ENCODE measurements around the gene GKN2. TPM values are rescaled to one million over a fixed set of nuclear protein-coding genes. Genes with fewer than 3 reads are reported as not detected.

GKN2 gene
- total RNA-seq, 2 experiments from 2014 or later, result not detected

DNA sequence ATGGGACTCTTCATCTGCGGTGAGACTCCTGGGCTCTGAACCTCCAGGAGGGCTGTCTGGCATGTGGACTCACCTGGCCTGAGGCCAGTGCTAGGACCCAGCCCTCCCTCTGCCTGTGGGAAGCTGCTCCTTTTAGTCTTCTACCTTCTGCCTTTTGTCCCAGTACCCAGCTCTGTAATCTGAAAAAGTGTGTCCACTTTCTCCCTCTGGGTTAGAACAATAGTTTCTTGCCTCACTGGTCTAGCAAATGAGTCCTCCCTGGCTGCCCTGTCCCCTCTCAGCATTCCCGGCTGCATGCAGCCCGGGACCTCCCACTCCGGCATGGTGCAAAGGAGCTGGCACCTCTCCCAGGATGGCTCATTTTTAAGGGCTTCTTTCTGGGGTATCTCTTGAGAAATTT is 25.9 kb downstream of the GKN2 start:
- CTCF ChIA-PET, result interaction anchor here (0.7 to 4.6 kb wide), 12 partner anchors 13 to 461 kb away, joined by 3 to 69 read pairs (median 21); partner anchors contain the start of genes APLF and FBXO48
- no peaks in the 10 kb centered on the region for H3K36me3 Mint-ChIP-seq
- H3K9me3 Mint-ChIP-seq (ENCODE audit: low read depth), result no peaks in the 10 kb centered on the region
- H3K4me3 Mint-ChIP-seq, result no peak overlapping the region
- ATAC-seq, result no peak
- H3K27me3 Mint-ChIP-seq, result peaks cover 36% of the 10 kb centered on the region
- DNase-seq, result no peak
- peaks cover 4% of the 10 kb centered on the region for H3K4me1 Mint-ChIP-seq
- H3K27ac Mint-ChIP-seq, result no peak overlapping the region

GRCh38 chr2:68925295-68925896 is 27.3 kb downstream of the GKN2 start:
- Mint-ChIP-seq H3K36me3 (no peaks in the 10 kb centered on the region), H3K27ac (no peak overlapping the region), H3K4me3 (no peak overlapping the region), H3K4me1 (peaks cover 4% of the 10 kb centered on the region), H3K27me3 (peaks cover 30% of the 10 kb centered on the region), H3K9me3 (ENCODE audit: low read depth) (no peaks in the 10 kb centered on the region)
- DNase-seq (peak; percentile 70), ATAC-seq (peak; percentile 85)
- CTCF ChIA-PET, result interaction anchor here (0.7 to 4.6 kb wide), 55 partner anchors 8 to 467 kb away, joined by 3 to 69 read pairs (median 5); partner anchors contain the start of genes APLF and FBXO48

GRCh38 chr2:68921646-68922045 is 31.0 kb downstream of the GKN2 start:
- Mint-ChIP-seq H3K27ac (no peak overlapping the region), H3K36me3 (no peaks in the 10 kb centered on the region), H3K9me3 (ENCODE audit: low read depth) (no peaks in the 10 kb centered on the region), H3K4me3 (no peak overlapping the region), H3K4me1 (peaks cover 4% of the 10 kb centered on the region), H3K27me3 (peaks cover 8% of the 10 kb centered on the region)
- no peak for ATAC-seq
- DNase-seq, result no peak
- CTCF ChIA-PET, result interaction anchor here (1.4 to 1.8 kb wide), 4 partner anchors 9 to 458 kb away, joined by 3 to 8 read pairs (median 5); no protein-coding TSS in a partner anchor

DNA sequence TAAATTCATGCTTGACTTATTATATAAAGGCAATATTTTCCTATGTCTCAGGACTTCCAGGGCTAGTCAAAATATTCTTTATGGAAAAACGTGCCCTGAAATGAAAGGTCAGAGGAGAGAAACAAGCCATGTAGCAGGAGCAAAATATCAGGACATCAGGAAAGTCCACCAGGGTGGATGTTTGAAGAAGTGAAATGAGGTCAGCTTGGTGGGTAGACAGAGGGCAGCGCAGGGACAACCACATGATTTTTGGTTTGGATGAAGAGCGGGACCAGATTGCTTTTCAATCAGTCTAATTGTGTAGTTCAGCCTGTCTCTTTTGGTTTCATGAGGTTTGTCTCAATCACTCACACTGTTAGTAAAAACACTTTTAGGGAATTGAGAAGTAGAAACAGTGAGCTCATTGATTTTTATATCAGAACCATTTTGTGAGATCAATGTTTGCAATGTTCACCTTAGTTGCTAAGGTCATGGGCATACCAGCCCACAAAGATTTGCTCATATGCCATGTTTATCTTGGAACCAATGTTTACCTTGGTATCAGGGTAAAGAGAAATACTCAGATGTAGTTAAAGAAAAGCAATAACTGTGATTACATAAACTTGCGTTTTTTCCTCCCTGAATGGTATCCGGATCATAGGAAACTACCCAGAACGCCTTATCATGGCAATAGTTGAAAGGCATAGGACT is 32.1 kb downstream of the GKN2 start:
- no peak overlapping the region for H3K4me3 Mint-ChIP-seq
- CTCF ChIA-PET, result interaction anchor here (0.7 to 1.8 kb wide), 6 partner anchors 8 to 457 kb away, joined by 3 to 8 read pairs (median 3); no protein-coding TSS in a partner anchor
- DNase-seq, result no peak
- no peak for ATAC-seq
- peaks cover 4% of the 10 kb centered on the region for H3K4me1 Mint-ChIP-seq
- H3K27ac Mint-ChIP-seq, result no peak overlapping the region
- H3K36me3 Mint-ChIP-seq, result no peaks in the 10 kb centered on the region
- no peaks in the 10 kb centered on the region for H3K27me3 Mint-ChIP-seq
- no peaks in the 10 kb centered on the region for H3K9me3 Mint-ChIP-seq (ENCODE audit: low read depth)

DNA sequence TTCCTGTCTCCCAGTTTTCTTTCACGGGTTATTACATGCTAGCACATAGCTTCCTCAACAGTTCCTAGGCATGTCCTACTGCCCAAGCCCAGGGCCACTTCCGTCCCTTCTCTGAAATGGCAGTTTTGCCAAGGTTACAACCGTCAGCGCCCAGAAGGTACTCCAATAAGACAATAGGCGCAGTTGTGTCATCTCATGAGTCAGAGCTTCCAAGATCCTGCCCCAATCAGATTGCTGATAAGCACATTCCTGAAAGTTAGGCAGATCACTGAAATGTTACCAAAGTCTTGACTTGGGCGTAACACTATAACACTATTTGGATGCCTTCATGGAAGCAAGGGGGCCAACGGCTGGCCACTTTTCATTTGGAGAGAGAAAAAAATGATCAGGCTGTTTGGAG is 34.2 kb downstream of the GKN2 start:
- CTCF ChIA-PET, result interaction anchor here (0.8 to 1.6 kb wide), 3 partner anchors 24 to 455 kb away, joined by 3 to 5 read pairs (median 5); no protein-coding TSS in a partner anchor
- no peak overlapping the region for H3K27ac Mint-ChIP-seq
- peaks cover 6% of the 10 kb centered on the region for H3K4me1 Mint-ChIP-seq
- no peaks in the 10 kb centered on the region for H3K36me3 Mint-ChIP-seq
- H3K27me3 Mint-ChIP-seq, result no peaks in the 10 kb centered on the region
- H3K4me3 Mint-ChIP-seq, result no peak overlapping the region
- H3K9me3 Mint-ChIP-seq (ENCODE audit: low read depth), result no peaks in the 10 kb centered on the region
- DNase-seq (no peak), ATAC-seq (no peak)

- ATAC-seq (no peak), DNase-seq (no peak)
- Mint-ChIP-seq H3K4me1 (peaks cover 6% of the 10 kb centered on the region), H3K27me3 (no peaks in the 10 kb centered on the region), H3K36me3 (no peaks in the 10 kb centered on the region), H3K4me3 (no peak overlapping the region), H3K27ac (no peak overlapping the region), H3K9me3 (ENCODE audit: low read depth) (no peaks in the 10 kb centered on the region)
- CTCF ChIA-PET, result interaction anchor here (1.5 to 1.6 kb wide), 2 partner anchors 8 to 26 kb away, joined by 3 to 5 read pairs; no protein-coding TSS in a partner anchor
Observed at GRCh38 chr2:68917034-68917718, 35.5 kb downstream of the GKN2 start.

GRCh38 chr2:68916226-68916625 is 36.5 kb downstream of the GKN2 start:
- H3K4me3 Mint-ChIP-seq, result no peak overlapping the region
- H3K9me3 Mint-ChIP-seq (ENCODE audit: low read depth), result no peaks in the 10 kb centered on the region
- peaks cover 6% of the 10 kb centered on the region for H3K4me1 Mint-ChIP-seq
- H3K36me3 Mint-ChIP-seq, result no peaks in the 10 kb centered on the region
- ATAC-seq (no peak), DNase-seq (no peak)
- no peaks in the 10 kb centered on the region for H3K27me3 Mint-ChIP-seq
- H3K27ac Mint-ChIP-seq, result no peak overlapping the region
- CTCF ChIA-PET, result interaction anchor here (0.9 to 1.5 kb wide), 2 partner anchors 9 to 207 kb away, joined by 3 read pairs; no protein-coding TSS in a partner anchor

DNA sequence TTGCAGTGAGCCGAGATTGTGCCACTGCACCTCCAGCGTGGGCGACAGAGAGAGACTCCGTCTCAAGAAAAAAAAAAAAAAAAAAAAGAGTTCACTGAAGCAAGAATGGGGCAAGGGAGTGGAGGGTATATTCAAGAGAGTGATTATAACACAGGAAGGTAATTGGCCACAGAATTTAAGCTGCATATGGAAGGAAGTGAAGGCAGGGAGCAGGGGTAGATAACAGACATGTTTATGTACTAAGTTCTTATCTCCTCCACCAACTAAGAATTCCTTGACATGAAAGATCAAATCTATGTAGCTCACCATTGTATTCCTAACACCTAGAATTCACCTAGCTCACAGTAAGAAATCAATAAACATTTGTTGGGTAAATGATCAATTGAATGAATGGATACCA is 37.3 kb downstream of the GKN2 start:
- H3K4me3 Mint-ChIP-seq, result no peak overlapping the region
- ATAC-seq, result no peak
- peaks cover 8% of the 10 kb centered on the region for H3K4me1 Mint-ChIP-seq
- DNase-seq, result no peak
- H3K27me3 Mint-ChIP-seq, result no peaks in the 10 kb centered on the region
- CTCF ChIA-PET, result interaction anchor here (0.9 to 5.1 kb wide), 4 partner anchors 11 to 452 kb away, joined by 3 to 36 read pairs (median 4); no protein-coding TSS in a partner anchor
- no peak overlapping the region for H3K27ac Mint-ChIP-seq
- no peaks in the 10 kb centered on the region for H3K9me3 Mint-ChIP-seq (ENCODE audit: low read depth)
- H3K36me3 Mint-ChIP-seq, result no peaks in the 10 kb centered on the region

- no peak for ATAC-seq
- H3K27ac Mint-ChIP-seq, result no peak overlapping the region
- no peaks in the 10 kb centered on the region for H3K27me3 Mint-ChIP-seq
Observed at GRCh38 chr2:68913359-68913758, 39.3 kb downstream of the GKN2 start.

GRCh38 chr2:68912732-68913131 is 40.0 kb downstream of the GKN2 start:
- Mint-ChIP-seq H3K9me3 (ENCODE audit: low read depth) (no peaks in the 10 kb centered on the region), H3K36me3 (no peaks in the 10 kb centered on the region), H3K4me3 (no peak overlapping the region), H3K4me1 (peaks cover 32% of the 10 kb centered on the region), H3K27me3 (no peaks in the 10 kb centered on the region), H3K27ac (no peak overlapping the region)
- DNase-seq (peak; percentile 90), ATAC-seq (peak; percentile 54)
- CTCF ChIA-PET, result interaction anchor here (0.7 to 5.1 kb wide), 10 partner anchors 8 to 318 kb away, joined by 3 to 36 read pairs (median 5); no protein-coding TSS in a partner anchor

More at GRCh38 chr2:68913359-68913758, 39.3 kb downstream of the GKN2 start:
- H3K9me3 Mint-ChIP-seq (ENCODE audit: low read depth), result no peaks in the 10 kb centered on the region
- H3K4me3 Mint-ChIP-seq, result no peak overlapping the region
- H3K36me3 Mint-ChIP-seq, result no peaks in the 10 kb centered on the region
- peaks cover 26% of the 10 kb centered on the region for H3K4me1 Mint-ChIP-seq
- no peak for DNase-seq
- CTCF ChIA-PET, result interaction anchor here (0.7 to 5.1 kb wide), 11 partner anchors 9 to 450 kb away, joined by 3 to 36 read pairs (median 5); no protein-coding TSS in a partner anchor

- Mint-ChIP-seq H3K27ac (no peak overlapping the region), H3K27me3 (no peaks in the 10 kb centered on the region), H3K4me3 (no peak overlapping the region), H3K36me3 (no peaks in the 10 kb centered on the region), H3K9me3 (ENCODE audit: low read depth) (no peaks in the 10 kb centered on the region), H3K4me1 (peaks cover 38% of the 10 kb centered on the region)
- DNase-seq, result no peak
- CTCF ChIA-PET, result interaction anchor here (0.8 to 5.1 kb wide), 8 partner anchors 9 to 317 kb away, joined by 3 to 36 read pairs (median 5); no protein-coding TSS in a partner anchor
- ATAC-seq, result no peak
Observed at GRCh38 chr2:68912111-68912510, 40.6 kb downstream of the GKN2 start.

- peaks cover 2% of the 10 kb centered on the region for H3K36me3 Mint-ChIP-seq
- CTCF ChIA-PET, result interaction anchor here (0.8 to 5.1 kb wide), 6 partner anchors 14 to 448 kb away, joined by 3 to 36 read pairs (median 8); no protein-coding TSS in a partner anchor
- H3K27ac Mint-ChIP-seq, result no peak overlapping the region
- no peak for DNase-seq
- no peak overlapping the region for H3K4me3 Mint-ChIP-seq
- no peaks in the 10 kb centered on the region for H3K9me3 Mint-ChIP-seq (ENCODE audit: low read depth)
- no peaks in the 10 kb centered on the region for H3K27me3 Mint-ChIP-seq
- ATAC-seq, result no peak
- H3K4me1 Mint-ChIP-seq, result peaks cover 40% of the 10 kb centered on the region
Observed at GRCh38 chr2:68911709-68912108, 41.0 kb downstream of the GKN2 start.

GRCh38 chr2:68911246-68911645 is 41.4 kb downstream of the GKN2 start:
- DNase-seq (no peak), ATAC-seq (no peak)
- Mint-ChIP-seq H3K27me3 (no peaks in the 10 kb centered on the region), H3K27ac (no peak overlapping the region), H3K4me3 (no peak overlapping the region), H3K36me3 (peaks cover 2% of the 10 kb centered on the region), H3K9me3 (ENCODE audit: low read depth) (no peaks in the 10 kb centered on the region), H3K4me1 (peaks cover 42% of the 10 kb centered on the region)
- CTCF ChIA-PET, result interaction anchor here (0.8 to 5.1 kb wide), 4 partner anchors 15 to 448 kb away, joined by 3 to 36 read pairs (median 8); no protein-coding TSS in a partner anchor
